Measurements from ENCODE around the gene SRRM3. TPM values are rescaled to one million over a fixed set of nuclear protein-coding genes. Genes with fewer than 3 reads are reported as not detected.

The SRRM3 gene
- total RNA-seq, 1 donor from 2014 or later = 2.2 TPM

Other genes starting within 250 kb of the SRRM3 start
- gene TMEM120A, start 207.3 kb upstream of the SRRM3 start, total RNA-seq (ENCODE audit: low replicate concordance) = 9.4 and 10.4 TPM in 2 replicates
- 56.1 and 60.4 TPM in 2 replicates for gene STYXL1, start 153.9 kb upstream of the SRRM3 start, total RNA-seq (ENCODE audit: low replicate concordance)
- gene MDH2, start 153.8 kb upstream of the SRRM3 start, total RNA-seq (ENCODE audit: low replicate concordance) = 51.5 and 73.4 TPM in 2 replicates
- gene HSPB1, start 100.8 kb downstream of the SRRM3 start, total RNA-seq (ENCODE audit: low replicate concordance) = 9.7 and 20.8 TPM in 2 replicates
- gene YWHAG, start 157.1 kb downstream of the SRRM3 start, total RNA-seq (ENCODE audit: low replicate concordance) = 179 and 190 TPM in 2 replicates
- gene SSC4D, start 207.8 kb downstream of the SRRM3 start, total RNA-seq (ENCODE audit: low replicate concordance) = 0.43 and 6.8 TPM in 2 replicates
- 1.7 TPM in 1 of 2 replicates, not detected in the other for gene ZP3, start 223.1 kb downstream of the SRRM3 start, total RNA-seq (ENCODE audit: low replicate concordance)